HepG2 (cell line): Measurements from ENCODE around the gene NAPG. TPM values are rescaled to one million over a fixed set of nuclear protein-coding genes. Genes with fewer than 3 reads are reported as not detected.

Experiments used
- ATAC-seq: fragments of 200-7000 bp; cut with Tn5 transposase; 3 replicates; pipeline ENCODE4 v1.9.1; 2020; ENCODE audit warnings: mild to moderate bottlenecking, moderate library complexity
- BruUV-seq: library from RNA; stranded (reverse); fragments of 400-500 nt; replicated peaks from 2 replicates; lab custom pipeline; 2021; lab: Mats Ljungman, UMichigan
- CTCF ChIA-PET: fragments of 300-600 bp; formaldehyde crosslinking; extraction: SDS; loops from one replicate; lab custom pipeline; 2021; ENCODE audit warnings: low total read pairs, inconsistent platforms, low intra/inter-chr PET ratio; lab: Yijun Ruan, JAX
- POLR2A ChIA-PET: fragments of 350-600 bp; sonication (Branson Sonifier 250); formaldehyde crosslinking; loops from one replicate; lab custom pipeline; 2020; ENCODE audit warnings: antibody characterized with exemption, inconsistent platforms; lab: Yijun Ruan, JAX
- DNase-seq: peaks from one replicate; pipeline ENCODE4 v3.0.0-alpha.2; 2015; ENCODE audit warnings: low spot score
- FAIRE-seq: peaks from 3 replicates; lab custom pipeline; 2011; peaks lifted over from hg19 to GRCh38; lab: Jason Lieb, UNC
- H2AFZ ChIP-seq: one replicate; pipeline ENCODE4 v1.6.1; 2011; ENCODE audit warnings: low read length, inconsistent platforms
- H3K27ac ChIP-seq: fragments of 300-600 bp; 3 replicates; pipeline ENCODE4 v1.8.0; 2011; ENCODE audit warnings: mixed run types, mild to moderate bottlenecking, mixed read lengths, low read length, inconsistent platforms; ENCODE audit not compliant: insufficient read depth; ENCODE audit errors: extremely low read length
- H3K27me3 ChIP-seq, 2 experiments: fragments of 200-600 bp in 1 of 2; 2 replicates in 1 of 2; 3 replicates in 1 of 2; pipeline versions ENCODE4 v1.6.0 to v1.8.0; 2011; ENCODE audit warnings: low read length in 2 of 2, mild to moderate bottlenecking in 2 of 2, moderate library complexity in 2 of 2, inconsistent platforms in 1 of 2; ENCODE audit not compliant: insufficient read depth in 2 of 2, control insufficient read depth in 1 of 2
- H3K36me3 ChIP-seq, 2 experiments: fragments of 200-600 bp in 1 of 2; replicated peaks in 1 of 2; 2 replicates in 1 of 2; 3 replicates in 1 of 2; pipeline versions ENCODE4 v1.5.1 to v1.8.0; 2011; ENCODE audit warnings: low read length in 2 of 2, inconsistent platforms in 1 of 2; ENCODE audit not compliant: insufficient read depth in 2 of 2, control insufficient read depth in 1 of 2
- H3K4me1 ChIP-seq: 2 replicates; pipeline ENCODE4 v1.5.1; 2012; ENCODE audit warnings: low read length, inconsistent platforms; ENCODE audit not compliant: insufficient read depth
- H3K4me2 ChIP-seq: 2 replicates; pipeline ENCODE4 v1.6.0; 2011; ENCODE audit warnings: low read depth, low read length, inconsistent platforms
- H3K4me3 ChIP-seq, 3 experiments: fragments of 200-600 bp in 1 of 3; sonication (generic), shearing (Covaris generic) in 1 of 3; replicated peaks in 1 of 3; 2 replicates each; pipeline ENCODE4 v1.5.1; 2011 to 2016; ENCODE audit warnings: low read length in 3 of 3, inconsistent platforms in 2 of 3, low read depth in 2 of 3, mild to moderate bottlenecking in 2 of 3, control low read depth in 1 of 3, mixed read lengths in 1 of 3; ENCODE audit not compliant: insufficient read depth in 1 of 3
- H3K79me2 ChIP-seq: one replicate; pipeline ENCODE4 v1.6.1; 2011; ENCODE audit warnings: low read length, inconsistent platforms; ENCODE audit not compliant: insufficient read depth
- H3K9ac ChIP-seq: 2 replicates; pipeline ENCODE4 v1.6.0; 2011; ENCODE audit warnings: mild to moderate bottlenecking, low read depth, low read length, inconsistent platforms; ENCODE audit not compliant: insufficient read depth
- H3K9me3 ChIP-seq: 2 replicates; pipeline ENCODE4 v1.5.1; 2012; ENCODE audit warnings: mild to moderate bottlenecking, low read length
- H4K20me1 ChIP-seq: 2 replicates; pipeline ENCODE4 v1.6.0; 2011; ENCODE audit warnings: inconsistent platforms, mild to moderate bottlenecking, low read length, moderate library complexity; ENCODE audit not compliant: insufficient read depth
- ARNT2 ChIP-seq: sonication (generic); formaldehyde crosslinking; IDR thresholded peaks from 2 replicates; pipeline ENCODE4 v1.8.0; 2022; ENCODE audit warnings: mild to moderate bottlenecking, low read depth, missing genetic modification reagents, moderate library complexity
- CBFB ChIP-seq: sonication (generic); formaldehyde crosslinking; IDR thresholded peaks from 2 replicates; pipeline ENCODE4 v1.4.0; 2020; ENCODE audit warnings: missing genetic modification reagents
- DNMT1 ChIP-seq: sonication (generic); formaldehyde crosslinking; IDR thresholded peaks from 2 replicates; pipeline ENCODE4 v1.5.1; 2020; ENCODE audit warnings: mild to moderate bottlenecking, missing genetic modification reagents
- EED ChIP-seq: sonication (generic); formaldehyde crosslinking; IDR thresholded peaks from 2 replicates; pipeline ENCODE4 v1.5.0; 2020; ENCODE audit warnings: mild to moderate bottlenecking, missing genetic modification reagents
- FOSL1 ChIP-seq: sonication (generic); formaldehyde crosslinking; IDR thresholded peaks from 2 replicates; pipeline ENCODE4 v1.9.0; 2021; ENCODE audit warnings: missing genetic modification reagents, borderline replicate concordance
- FOXO1 ChIP-seq: sonication (generic); formaldehyde crosslinking; IDR thresholded peaks from 2 replicates; pipeline ENCODE4 v1.4.0; 2020; ENCODE audit warnings: missing genetic modification reagents
- GATA4 ChIP-seq: sonication (generic); IDR thresholded peaks from 2 replicates; pipeline ENCODE4 v1.6.1; 2016; ENCODE audit warnings: antibody characterized with exemption, low read depth, borderline replicate concordance
- PCBP2 ChIP-seq: fragments of 200-400 bp; formaldehyde crosslinking; optimal IDR thresholded peaks from 2 replicates; pipeline ENCODE3; 2018; ENCODE audit warnings: low read length, low read depth; ENCODE audit not compliant: poor library complexity, severe bottlenecking
- SIN3B ChIP-seq: fragments of 150-350 bp; IDR thresholded peaks from 2 replicates; pipeline ENCODE4 v1.6.1; 2014; ENCODE audit warnings: low read length
- SRF ChIP-seq: IDR thresholded peaks from 2 replicates; pipeline ENCODE4 v1.6.1; 2011; ENCODE audit warnings: mild to moderate bottlenecking, low read depth, low read length, moderate library complexity
- ZNF124 ChIP-seq: sonication (generic); formaldehyde crosslinking; IDR thresholded peaks from 2 replicates; pipeline ENCODE4 v1.4.0; 2020; ENCODE audit warnings: missing genetic modification reagents
- ZNF460 ChIP-seq: sonication (generic); formaldehyde crosslinking; IDR thresholded peaks from 2 replicates; pipeline ENCODE4 v1.5.1; 2020; ENCODE audit warnings: missing genetic modification reagents, mild to moderate bottlenecking, borderline replicate concordance
- ZSCAN30 ChIP-seq: sonication (generic); formaldehyde crosslinking; IDR thresholded peaks from 2 replicates; pipeline ENCODE4 v1.5.0; 2020; ENCODE audit warnings: mild to moderate bottlenecking, missing genetic modification reagents
- WGBS: methylation state at CpG from one replicate; pipeline ENCODE4 v1.1.6; 2017; ENCODE audit warnings: low lambda C conversion rate; 5-methylcytosine and 5-hydroxymethylcytosine counted together
- in situ Hi-C: cut with HindIII; loops from 2 replicates; pipeline ENCODE4 v1.10.0; 2017; ENCODE audit warnings: low pct_unique_long_range_greater_than_20kb; ENCODE audit not compliant: extremely low pct_ligation_motif_present
- intact Hi-C: fragments of 100-400 bp; cut with micrococcal nuclease; formaldehyde crosslinking; loops from one replicate; pipeline ENCODE4 v1.10.0; 2022; ENCODE audit not compliant: unreplicated experiment
- polyA plus RNA-seq, 8 experiments: library from polyadenylated mRNA; depleted of rRNA in 3 of 8; stranded (reverse) in 7 of 8; unstranded in 1 of 8; fragments of >200 nt; fragmentation: Illumina TruSeq in 4 of 8; extraction: Trizol in 4 of 8; gene quantifications; 2 replicates each; pipeline versions ENCODE4 v1.2.1 to v1.2.3, GENCODE V29; 2011 to 2016; ENCODE audit warnings: low read depth in 4 of 8, missing spikeins in 1 of 8, mixed read lengths in 1 of 8; ENCODE audit not compliant: insufficient read depth in 1 of 8
- total RNA-seq, 5 experiments: library from RNA; depleted of rRNA; stranded (reverse); fragments of >200 nt; fragmentation: Illumina TruSeq; extraction: Trizol; gene quantifications; 2 replicates each; pipeline ENCODE4 v1.2.3, GENCODE V29; 2016; ENCODE audit warnings: low read depth in 1 of 5
- TF ChIP-seq, protein P1 (sequence below): IDR thresholded peaks from 2 replicates; pipeline ENCODE4 v1.6.1; 2016; ENCODE audit warnings: control low read depth
- TF ChIP-seq, protein P2 (sequence below): sonication (generic); formaldehyde crosslinking; IDR thresholded peaks from 2 replicates; pipeline ENCODE4 v1.5.1; 2020; ENCODE audit warnings: mild to moderate bottlenecking, missing genetic modification reagents, moderate library complexity
- TF ChIP-seq, protein P3 (sequence below): sonication (generic); formaldehyde crosslinking; conservative IDR thresholded peaks from 2 replicates; pipeline ENCODE4 v1.4.0; 2020; ENCODE audit warnings: mild to moderate bottlenecking, missing genetic modification reagents, moderate library complexity
- TF ChIP-seq, protein P4 (sequence below): sonication (generic); formaldehyde crosslinking; IDR thresholded peaks from 2 replicates; pipeline ENCODE4 v1.5.1; 2020; ENCODE audit warnings: missing genetic modification reagents, mild to moderate bottlenecking, borderline replicate concordance

The NAPG gene
- total and polyA plus RNA-seq, 2 of the 13 experiments (the other 11 are each of a cell fraction or from before 2014, with no cell fraction given): 19.8 to 34.4 TPM

DNA sequence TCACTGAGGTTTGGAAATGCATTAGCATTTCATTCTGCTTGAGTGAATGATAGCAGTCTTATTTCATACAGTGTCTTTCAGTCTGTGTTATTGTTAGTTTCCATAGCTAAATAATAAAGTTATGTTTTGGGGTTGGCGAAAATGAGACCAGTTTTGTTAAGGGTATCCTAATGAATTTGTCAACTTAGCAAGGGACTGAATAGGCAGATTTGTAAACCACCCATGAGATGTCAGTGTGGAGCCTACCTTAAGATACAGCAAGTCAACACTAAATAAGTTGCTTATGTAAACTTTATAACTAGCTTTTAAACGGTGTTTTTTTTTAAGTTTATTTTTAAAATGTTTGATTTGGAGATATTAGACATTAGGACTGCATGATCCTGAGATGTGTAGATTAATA is 11.9 kb downstream of the NAPG start:
- FAIRE-seq (no peak), DNase-seq (no peak), ATAC-seq (no peak)
- Histone ChIP-seq H2AFZ (no peak overlapping the region), H3K36me3 (peaks cover 7 to 41% of the 10 kb centered on the region in 2 experiments), H3K27ac (no peak overlapping the region), H3K4me1 (no peaks in the 10 kb centered on the region), H3K9me3 (no peaks in the 10 kb centered on the region), H3K4me2 (no peak overlapping the region), H3K79me2 (no peaks in the 10 kb centered on the region), H3K27me3 (no peaks in the 10 kb centered on the region), H3K9ac (no peak overlapping the region), H4K20me1 (no peaks in the 10 kb centered on the region; the same call in 1 of the 2 replicates), H3K4me3 (no peak overlapping the region)
- no TSS peak for BruUV-seq
- in situ Hi-C loops: no loop called here
- POLR2A ChIA-PET: no interaction called here
- CTCF ChIA-PET: no interaction called here
- 93% methylated on average over 2 of the region's 2 CpGs for WGBS
- intact Hi-C loops: no loop called here
- no peak for TF ChIP-seq FOSL1 (CRISPR knock-in tag)
- TF ChIP-seq, protein P1, sequence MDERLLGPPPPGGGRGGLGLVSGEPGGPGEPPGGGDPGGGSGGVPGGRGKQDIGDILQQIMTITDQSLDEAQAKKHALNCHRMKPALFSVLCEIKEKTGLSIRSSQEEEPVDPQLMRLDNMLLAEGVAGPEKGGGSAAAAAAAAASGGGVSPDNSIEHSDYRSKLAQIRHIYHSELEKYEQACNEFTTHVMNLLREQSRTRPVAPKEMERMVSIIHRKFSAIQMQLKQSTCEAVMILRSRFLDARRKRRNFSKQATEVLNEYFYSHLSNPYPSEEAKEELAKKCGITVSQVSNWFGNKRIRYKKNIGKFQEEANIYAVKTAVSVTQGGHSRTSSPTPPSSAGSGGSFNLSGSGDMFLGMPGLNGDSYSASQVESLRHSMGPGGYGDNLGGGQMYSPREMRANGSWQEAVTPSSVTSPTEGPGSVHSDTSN (CRISPR knock-in tag): no peak
- no peak for TF ChIP-seq GATA4
- no peak for TF ChIP-seq ZNF460 (CRISPR knock-in tag)
- TF ChIP-seq, protein P2, sequence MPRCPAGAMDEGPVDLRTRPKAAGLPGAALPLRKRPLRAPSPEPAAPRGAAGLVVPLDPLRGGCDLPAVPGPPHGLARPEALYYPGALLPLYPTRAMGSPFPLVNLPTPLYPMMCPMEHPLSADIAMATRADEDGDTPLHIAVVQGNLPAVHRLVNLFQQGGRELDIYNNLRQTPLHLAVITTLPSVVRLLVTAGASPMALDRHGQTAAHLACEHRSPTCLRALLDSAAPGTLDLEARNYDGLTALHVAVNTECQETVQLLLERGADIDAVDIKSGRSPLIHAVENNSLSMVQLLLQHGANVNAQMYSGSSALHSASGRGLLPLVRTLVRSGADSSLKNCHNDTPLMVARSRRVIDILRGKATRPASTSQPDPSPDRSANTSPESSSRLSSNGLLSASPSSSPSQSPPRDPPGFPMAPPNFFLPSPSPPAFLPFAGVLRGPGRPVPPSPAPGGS (CRISPR knock-in tag): no peak
- no peak for TF ChIP-seq FOXO1 (CRISPR knock-in tag)
- TF ChIP-seq, protein P3, sequence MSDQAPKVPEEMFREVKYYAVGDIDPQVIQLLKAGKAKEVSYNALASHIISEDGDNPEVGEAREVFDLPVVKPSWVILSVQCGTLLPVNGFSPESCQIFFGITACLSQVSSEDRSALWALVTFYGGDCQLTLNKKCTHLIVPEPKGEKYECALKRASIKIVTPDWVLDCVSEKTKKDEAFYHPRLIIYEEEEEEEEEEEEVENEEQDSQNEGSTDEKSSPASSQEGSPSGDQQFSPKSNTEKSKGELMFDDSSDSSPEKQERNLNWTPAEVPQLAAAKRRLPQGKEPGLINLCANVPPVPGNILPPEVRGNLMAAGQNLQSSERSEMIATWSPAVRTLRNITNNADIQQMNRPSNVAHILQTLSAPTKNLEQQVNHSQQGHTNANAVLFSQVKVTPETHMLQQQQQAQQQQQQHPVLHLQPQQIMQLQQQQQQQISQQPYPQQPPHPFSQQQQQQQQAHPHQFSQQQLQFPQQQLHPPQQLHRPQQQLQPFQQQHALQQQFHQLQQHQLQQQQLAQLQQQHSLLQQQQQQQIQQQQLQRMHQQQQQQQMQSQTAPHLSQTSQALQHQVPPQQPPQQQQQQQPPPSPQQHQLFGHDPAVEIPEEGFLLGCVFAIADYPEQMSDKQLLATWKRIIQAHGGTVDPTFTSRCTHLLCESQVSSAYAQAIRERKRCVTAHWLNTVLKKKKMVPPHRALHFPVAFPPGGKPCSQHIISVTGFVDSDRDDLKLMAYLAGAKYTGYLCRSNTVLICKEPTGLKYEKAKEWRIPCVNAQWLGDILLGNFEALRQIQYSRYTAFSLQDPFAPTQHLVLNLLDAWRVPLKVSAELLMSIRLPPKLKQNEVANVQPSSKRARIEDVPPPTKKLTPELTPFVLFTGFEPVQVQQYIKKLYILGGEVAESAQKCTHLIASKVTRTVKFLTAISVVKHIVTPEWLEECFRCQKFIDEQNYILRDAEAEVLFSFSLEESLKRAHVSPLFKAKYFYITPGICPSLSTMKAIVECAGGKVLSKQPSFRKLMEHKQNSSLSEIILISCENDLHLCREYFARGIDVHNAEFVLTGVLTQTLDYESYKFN: no peak
- TF ChIP-seq DNMT1 (CRISPR knock-in tag): no peak
- no peak for TF ChIP-seq SRF
- TF ChIP-seq ZNF124 (CRISPR knock-in tag): no peak
- TF ChIP-seq CBFB (CRISPR knock-in tag): no peak
- TF ChIP-seq, protein P4, sequence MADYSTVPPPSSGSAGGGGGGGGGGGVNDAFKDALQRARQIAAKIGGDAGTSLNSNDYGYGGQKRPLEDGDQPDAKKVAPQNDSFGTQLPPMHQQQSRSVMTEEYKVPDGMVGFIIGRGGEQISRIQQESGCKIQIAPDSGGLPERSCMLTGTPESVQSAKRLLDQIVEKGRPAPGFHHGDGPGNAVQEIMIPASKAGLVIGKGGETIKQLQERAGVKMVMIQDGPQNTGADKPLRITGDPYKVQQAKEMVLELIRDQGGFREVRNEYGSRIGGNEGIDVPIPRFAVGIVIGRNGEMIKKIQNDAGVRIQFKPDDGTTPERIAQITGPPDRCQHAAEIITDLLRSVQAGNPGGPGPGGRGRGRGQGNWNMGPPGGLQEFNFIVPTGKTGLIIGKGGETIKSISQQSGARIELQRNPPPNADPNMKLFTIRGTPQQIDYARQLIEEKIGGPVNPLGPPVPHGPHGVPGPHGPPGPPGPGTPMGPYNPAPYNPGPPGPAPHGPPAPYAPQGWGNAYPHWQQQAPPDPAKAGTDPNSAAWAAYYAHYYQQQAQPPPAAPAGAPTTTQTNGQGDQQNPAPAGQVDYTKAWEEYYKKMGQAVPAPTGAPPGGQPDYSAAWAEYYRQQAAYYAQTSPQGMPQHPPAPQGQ (CRISPR knock-in tag): no peak
- no peak for TF ChIP-seq SIN3B
- TF ChIP-seq EED (CRISPR knock-in tag): no peak
- no peak for TF ChIP-seq ARNT2 (CRISPR knock-in tag)
- no peak for TF ChIP-seq PCBP2
- no peak for TF ChIP-seq ZSCAN30 (CRISPR knock-in tag)
